GM10248 (cell line): Measurements from ENCODE around the gene USP49.

Source experiments
- CTCF ChIA-PET: fragments of 300-600 bp; sonication (Branson Sonifier 250); formaldehyde crosslinking; extraction: SDS; loops from one replicate; lab custom pipeline; 2021; ENCODE audit warnings: antibody characterized with exemption; lab: Yijun Ruan, JAX
- POLR2A ChIA-PET: fragments of 350-650 bp; sonication (Branson Sonifier 250); formaldehyde crosslinking; extraction: SDS; loops from one replicate; lab custom pipeline; 2020; ENCODE audit warnings: antibody characterized with exemption; lab: Yijun Ruan, JAX
- DNase-seq: peaks from one replicate; pipeline ENCODE4 v3.0.0; 2012; ENCODE audit errors: extremely low spot score
- CTCF ChIP-seq: IDR thresholded peaks from 2 replicates; pipeline ENCODE4 v1.5.1; 2012; ENCODE audit warnings: mild to moderate bottlenecking, low read depth; ENCODE audit errors: extremely low read depth, missing control alignments, control extremely low read depth

The USP49 gene

GRCh38 chr6:41840326-41840725 is 54.8 kb downstream of the USP49 start:
- no peak for TF ChIP-seq CTCF
- no peak for DNase-seq
- CTCF ChIA-PET, result no interaction called here
- POLR2A ChIA-PET, result no interaction called here

GRCh38 chr6:41836660-41837052 is 58.5 kb downstream of the USP49 start:
- no peak for TF ChIP-seq CTCF
- ChIA-PET CTCF (interaction anchor here (1.5 to 3.1 kb wide), 2 partner anchors 11 to 711 kb away, joined by 3 to 13 read pairs; no protein-coding TSS in a partner anchor), POLR2A (no interaction called here)
- no peak for DNase-seq

GRCh38 chr6:41836022-41836659 is 59.0 kb downstream of the USP49 start:
- no peak for DNase-seq
- CTCF ChIA-PET, result interaction anchor here (3.1 kb wide), 1 partner anchor 11 kb away, joined by 13 read pairs; no protein-coding TSS in a partner anchor
- POLR2A ChIA-PET, result no interaction called here
- no peak for TF ChIP-seq CTCF

GRCh38 chr6:41832263-41832662 is 62.9 kb downstream of the USP49 start:
- POLR2A ChIA-PET, result no interaction called here

GRCh38 chr6:41826343-41827022 is 68.7 kb downstream of the USP49 start:
- POLR2A ChIA-PET, result no interaction called here
- no peak for DNase-seq
- CTCF ChIA-PET, result interaction anchor here (1.2 to 1.4 kb wide), 2 partner anchors 21 to 39 kb away, joined by 3 read pairs; partner anchors contain the start of gene TOMM6
- TF ChIP-seq CTCF, result no peak

More at GRCh38 chr6:41832263-41832662, 62.9 kb downstream of the USP49 start:
- CTCF ChIA-PET, result interaction anchor here (1.0 to 3.5 kb wide), 8 partner anchors 10 to 218 kb away, joined by 3 to 14 read pairs (median 4); partner anchors contain the start of genes TAF8 and TOMM6
- TF ChIP-seq CTCF, result no peak
- no peak for DNase-seq

GRCh38 chr6:41824571-41825569 is 70.3 kb downstream of the USP49 start:
- CTCF ChIA-PET, result interaction anchor here (0.8 kb wide), 1 partner anchor 22 kb away, joined by 3 read pairs; no protein-coding TSS in a partner anchor
- POLR2A ChIA-PET, result no interaction called here
- no peak for DNase-seq
- no peak for TF ChIP-seq CTCF
